ENCODE measurements around the gene SLCO3A1.

SLCO3A1 gene

DNA sequence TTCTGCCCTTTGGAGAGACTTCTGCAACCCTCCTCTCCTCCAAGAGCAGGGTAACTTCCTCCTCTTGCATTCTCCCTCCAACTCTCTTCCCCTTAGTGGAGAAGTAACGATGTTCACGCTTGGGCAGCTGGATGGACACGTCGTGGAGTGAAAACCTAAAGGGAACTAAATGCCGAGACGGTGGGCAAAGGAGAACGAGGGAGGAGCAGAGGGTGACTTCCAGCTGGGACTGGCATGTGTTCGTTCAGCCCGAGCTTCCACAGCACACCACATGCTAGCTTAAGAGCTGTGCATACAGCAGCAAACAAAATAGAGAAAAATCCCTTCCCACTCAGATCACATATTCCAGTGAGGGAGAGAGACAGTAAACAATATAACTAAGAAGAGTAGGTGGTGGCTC lies 179.8 kb downstream of the SLCO3A1 start:
- no peak overlapping the region for H4K91ac ChIP-seq (ENCODE audit: low read depth, low read length)
- no CpG with 5 or more reads among the region's 9 CpGs for WGBS (ENCODE audit: extremely low coverage, insufficient coverage, insufficient read length)
- no peak overlapping the region for H3K14ac ChIP-seq (ENCODE audit: low read length)
- H3K27ac ChIP-seq (ENCODE audit: low read depth, low read length), result no peak overlapping the region
- no peaks in the 10 kb centered on the region for H3K4me1 ChIP-seq (ENCODE audit: control insufficient read depth in 1 of 2, insufficient read depth in 2 of 2, low read length in 2 of 2)
- no peak overlapping the region for H3K4me3 ChIP-seq (ENCODE audit: low read depth, low read length)
- H3K4ac ChIP-seq (ENCODE audit: low read depth, low read length), result no peak overlapping the region
- no peaks in the 10 kb centered on the region for H3K27me3 ChIP-seq (ENCODE audit: insufficient read depth, low read length)
- no peak for DNase-seq
- H3K36me3 ChIP-seq (ENCODE audit: control insufficient read depth in 1 of 2, insufficient read depth in 2 of 2, low read length in 2 of 2), result no peaks in the 10 kb centered on the region
- H2AK5ac ChIP-seq (ENCODE audit: low read length), result no peak overlapping the region
- H4K8ac ChIP-seq (ENCODE audit: low read depth, low read length), result no peak overlapping the region
- no peak overlapping the region for H3K23ac ChIP-seq (ENCODE audit: low read length)
- no peak overlapping the region for H4K12ac ChIP-seq (ENCODE audit: low read depth, low read length)
- no peak overlapping the region for H2AFZ ChIP-seq (ENCODE audit: insufficient read depth, low read length, poor library complexity)
- no peaks in the 10 kb centered on the region for H3K79me2 ChIP-seq (ENCODE audit: control insufficient read depth, insufficient read depth, low read length, poor library complexity)
- no peak overlapping the region for H2BK120ac ChIP-seq (ENCODE audit: insufficient read depth, low read length, poor library complexity)
- H3K4me2 ChIP-seq (ENCODE audit: low read length), result no peak overlapping the region
- H3K9me3 ChIP-seq (ENCODE audit: insufficient read depth, low read depth, low read length), result peaks cover 2% of the 10 kb centered on the region
- no peak overlapping the region for H2BK12ac ChIP-seq (ENCODE audit: low read length)
- H3K79me1 ChIP-seq (ENCODE audit: low read length), result no peaks in the 10 kb centered on the region
- no peak overlapping the region for H2BK5ac ChIP-seq (ENCODE audit: low read depth, low read length, poor library complexity)
- H3K18ac ChIP-seq (ENCODE audit: low read length), result no peak overlapping the region
- no peak overlapping the region for H3K9ac ChIP-seq (ENCODE audit: low read length)

DNA sequence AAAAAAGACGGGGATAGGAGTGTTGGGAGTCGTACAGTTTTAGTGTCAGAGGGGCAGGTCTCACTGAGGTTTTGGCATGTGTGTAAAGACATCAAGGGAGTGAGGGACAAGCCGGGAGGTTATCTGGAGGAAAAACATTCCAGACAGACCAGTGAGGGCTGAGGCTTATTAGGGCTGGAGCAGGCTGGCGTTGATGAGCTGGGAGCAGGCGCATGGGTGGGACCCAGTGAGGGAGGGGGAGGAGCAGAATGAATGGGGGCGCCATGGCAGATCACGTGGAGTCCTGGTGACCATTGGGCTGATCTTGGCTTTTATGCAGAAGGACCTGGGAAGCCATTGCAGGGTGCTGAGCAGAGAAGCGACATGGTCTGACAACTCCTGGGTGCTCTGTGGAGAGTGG lies 180.2 kb downstream of the SLCO3A1 start:
- Histone ChIP-seq H3K18ac (ENCODE audit: low read length) (no peak overlapping the region), H3K4ac (ENCODE audit: low read depth, low read length) (no peak overlapping the region), H2BK12ac (ENCODE audit: low read length) (no peak overlapping the region), H3K4me2 (ENCODE audit: low read length) (no peak overlapping the region), H2AK5ac (ENCODE audit: low read length) (no peak overlapping the region), H2BK5ac (ENCODE audit: low read depth, low read length, poor library complexity) (no peak overlapping the region), H3K27me3 (ENCODE audit: insufficient read depth, low read length) (no peaks in the 10 kb centered on the region), H3K9ac (ENCODE audit: low read length) (no peak overlapping the region), H3K14ac (ENCODE audit: low read length) (no peak overlapping the region), H3K9me3 (ENCODE audit: insufficient read depth, low read depth, low read length) (peaks cover 2% of the 10 kb centered on the region), H3K23ac (ENCODE audit: low read length) (no peak overlapping the region), H2AFZ (ENCODE audit: insufficient read depth, low read length, poor library complexity) (no peak overlapping the region), H4K12ac (ENCODE audit: low read depth, low read length) (no peak overlapping the region), H2BK120ac (ENCODE audit: insufficient read depth, low read length, poor library complexity) (no peak overlapping the region), H4K8ac (ENCODE audit: low read depth, low read length) (no peak overlapping the region), H4K91ac (ENCODE audit: low read depth, low read length) (no peak overlapping the region), H3K36me3 (ENCODE audit: control insufficient read depth in 1 of 2, insufficient read depth in 2 of 2, low read length in 2 of 2) (no peaks in the 10 kb centered on the region), H3K4me3 (ENCODE audit: low read depth, low read length) (no peak overlapping the region), H3K27ac (ENCODE audit: low read depth, low read length) (no peak overlapping the region), H3K79me1 (ENCODE audit: low read length) (no peaks in the 10 kb centered on the region), H3K4me1 (ENCODE audit: control insufficient read depth in 1 of 2, insufficient read depth in 2 of 2, low read length in 2 of 2) (no peaks in the 10 kb centered on the region), H3K79me2 (ENCODE audit: control insufficient read depth, insufficient read depth, low read length, poor library complexity) (no peaks in the 10 kb centered on the region)
- DNase-seq, result no peak
- WGBS (ENCODE audit: extremely low coverage, insufficient coverage, insufficient read length), result no CpG with 5 or more reads among the region's 8 CpGs

GRCh38 chr15:92034227-92034626 lies 180.7 kb downstream of the SLCO3A1 start:
- Histone ChIP-seq H4K91ac (ENCODE audit: low read depth, low read length) (no peak overlapping the region), H2BK120ac (ENCODE audit: insufficient read depth, low read length, poor library complexity) (no peak overlapping the region), H3K9me3 (ENCODE audit: insufficient read depth, low read depth, low read length) (peaks cover 2% of the 10 kb centered on the region), H3K4ac (ENCODE audit: low read depth, low read length) (no peak overlapping the region), H3K23ac (ENCODE audit: low read length) (no peak overlapping the region), H2AFZ (ENCODE audit: insufficient read depth, low read length, poor library complexity) (no peak overlapping the region), H3K36me3 (ENCODE audit: control insufficient read depth in 1 of 2, insufficient read depth in 2 of 2, low read length in 2 of 2) (no peaks in the 10 kb centered on the region), H3K9ac (ENCODE audit: low read length) (no peak overlapping the region), H3K27ac (ENCODE audit: low read depth, low read length) (no peak overlapping the region), H3K4me2 (ENCODE audit: low read length) (no peak overlapping the region), H3K79me2 (ENCODE audit: control insufficient read depth, insufficient read depth, low read length, poor library complexity) (no peaks in the 10 kb centered on the region), H4K8ac (ENCODE audit: low read depth, low read length) (no peak overlapping the region), H3K18ac (ENCODE audit: low read length) (no peak overlapping the region), H3K4me3 (ENCODE audit: low read depth, low read length) (no peak overlapping the region), H4K12ac (ENCODE audit: low read depth, low read length) (no peak overlapping the region), H2BK12ac (ENCODE audit: low read length) (no peak overlapping the region), H2AK5ac (ENCODE audit: low read length) (no peak overlapping the region), H3K79me1 (ENCODE audit: low read length) (no peaks in the 10 kb centered on the region), H2BK5ac (ENCODE audit: low read depth, low read length, poor library complexity) (no peak overlapping the region), H3K4me1 (ENCODE audit: control insufficient read depth in 1 of 2, insufficient read depth in 2 of 2, low read length in 2 of 2) (no peaks in the 10 kb centered on the region), H3K27me3 (ENCODE audit: insufficient read depth, low read length) (no peaks in the 10 kb centered on the region), H3K14ac (ENCODE audit: low read length) (no peak overlapping the region)
- no peak for DNase-seq
- no CpG with 5 or more reads among the region's 7 CpGs for WGBS (ENCODE audit: extremely low coverage, insufficient coverage, insufficient read length)

DNA sequence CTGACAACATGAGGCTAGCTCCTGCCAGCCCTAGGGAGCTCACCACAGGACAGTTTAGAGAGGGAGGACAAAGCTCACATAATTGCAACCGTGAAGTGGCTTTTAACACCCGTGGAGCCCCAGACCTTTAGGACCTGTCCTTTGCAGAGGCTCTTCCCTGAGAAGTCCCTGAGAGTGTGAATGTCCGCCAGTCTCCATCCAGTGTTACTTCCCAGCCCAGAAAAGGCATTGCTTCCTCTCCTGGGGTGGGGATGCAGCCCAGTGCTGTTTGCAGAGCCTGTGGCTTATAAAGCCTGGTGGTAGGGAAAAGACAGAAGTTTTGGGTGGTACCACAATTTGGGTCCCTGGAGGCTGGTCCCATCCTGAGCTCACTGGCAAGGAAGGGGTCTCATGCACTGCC lies 182.0 kb downstream of the SLCO3A1 start:
- no peak overlapping the region for H2BK120ac ChIP-seq (ENCODE audit: insufficient read depth, low read length, poor library complexity)
- no peaks in the 10 kb centered on the region for H3K79me1 ChIP-seq (ENCODE audit: low read length)
- H3K4ac ChIP-seq (ENCODE audit: low read depth, low read length), result no peak overlapping the region
- H3K9me3 ChIP-seq (ENCODE audit: insufficient read depth, low read depth, low read length), result peaks cover 2% of the 10 kb centered on the region
- H3K79me2 ChIP-seq (ENCODE audit: control insufficient read depth, insufficient read depth, low read length, poor library complexity), result no peaks in the 10 kb centered on the region
- no peak overlapping the region for H3K27ac ChIP-seq (ENCODE audit: low read depth, low read length)
- no peaks in the 10 kb centered on the region for H3K36me3 ChIP-seq (ENCODE audit: control insufficient read depth in 1 of 2, insufficient read depth in 2 of 2, low read length in 2 of 2)
- DNase-seq, result no peak
- H4K91ac ChIP-seq (ENCODE audit: low read depth, low read length), result no peak overlapping the region
- no peak overlapping the region for H4K12ac ChIP-seq (ENCODE audit: low read depth, low read length)
- H2AK5ac ChIP-seq (ENCODE audit: low read length), result no peak overlapping the region
- H3K4me1 ChIP-seq (ENCODE audit: control insufficient read depth in 1 of 2, insufficient read depth in 2 of 2, low read length in 2 of 2), result no peaks in the 10 kb centered on the region
- H4K8ac ChIP-seq (ENCODE audit: low read depth, low read length), result no peak overlapping the region
- H3K9ac ChIP-seq (ENCODE audit: low read length), result no peak overlapping the region
- no peak overlapping the region for H3K4me3 ChIP-seq (ENCODE audit: low read depth, low read length)
- no peak overlapping the region for H3K4me2 ChIP-seq (ENCODE audit: low read length)
- H2BK12ac ChIP-seq (ENCODE audit: low read length), result no peak overlapping the region
- no peak overlapping the region for H2AFZ ChIP-seq (ENCODE audit: insufficient read depth, low read length, poor library complexity)
- H3K27me3 ChIP-seq (ENCODE audit: insufficient read depth, low read length), result no peaks in the 10 kb centered on the region
- no peak overlapping the region for H2BK5ac ChIP-seq (ENCODE audit: low read depth, low read length, poor library complexity)
- no peak overlapping the region for H3K14ac ChIP-seq (ENCODE audit: low read length)
- H3K23ac ChIP-seq (ENCODE audit: low read length), result no peak overlapping the region
- no peak overlapping the region for H3K18ac ChIP-seq (ENCODE audit: low read length)
- no CpG with 5 or more reads among the region's 3 CpGs for WGBS (ENCODE audit: extremely low coverage, insufficient coverage, insufficient read length)
